Measurements from ENCODE around the gene SEMA3C.

DNA sequence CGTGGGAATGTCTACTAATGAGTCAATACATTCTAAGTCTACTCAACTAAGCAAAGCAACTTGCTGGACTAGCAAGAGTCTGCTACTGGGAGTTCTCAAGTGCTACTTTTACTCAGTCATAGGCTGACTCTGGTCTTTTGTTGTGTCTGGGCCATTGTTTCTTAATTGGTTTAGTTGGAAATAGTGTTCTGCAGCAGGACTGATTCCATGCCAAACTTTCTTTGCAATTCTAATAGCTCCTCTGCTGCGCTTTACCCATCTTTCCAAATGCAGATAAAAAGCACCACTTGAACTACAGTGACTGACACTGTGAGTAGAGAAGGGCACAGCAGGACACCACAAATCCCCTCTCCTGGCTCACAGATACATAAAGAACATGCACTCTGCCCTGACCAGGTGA lies 154.7 kb downstream of the SEMA3C start:
- no peak for TF ChIP-seq POLR2A (IDR thresholded peaks at IDR 0.05)
- TF ChIP-seq, protein P1, sequence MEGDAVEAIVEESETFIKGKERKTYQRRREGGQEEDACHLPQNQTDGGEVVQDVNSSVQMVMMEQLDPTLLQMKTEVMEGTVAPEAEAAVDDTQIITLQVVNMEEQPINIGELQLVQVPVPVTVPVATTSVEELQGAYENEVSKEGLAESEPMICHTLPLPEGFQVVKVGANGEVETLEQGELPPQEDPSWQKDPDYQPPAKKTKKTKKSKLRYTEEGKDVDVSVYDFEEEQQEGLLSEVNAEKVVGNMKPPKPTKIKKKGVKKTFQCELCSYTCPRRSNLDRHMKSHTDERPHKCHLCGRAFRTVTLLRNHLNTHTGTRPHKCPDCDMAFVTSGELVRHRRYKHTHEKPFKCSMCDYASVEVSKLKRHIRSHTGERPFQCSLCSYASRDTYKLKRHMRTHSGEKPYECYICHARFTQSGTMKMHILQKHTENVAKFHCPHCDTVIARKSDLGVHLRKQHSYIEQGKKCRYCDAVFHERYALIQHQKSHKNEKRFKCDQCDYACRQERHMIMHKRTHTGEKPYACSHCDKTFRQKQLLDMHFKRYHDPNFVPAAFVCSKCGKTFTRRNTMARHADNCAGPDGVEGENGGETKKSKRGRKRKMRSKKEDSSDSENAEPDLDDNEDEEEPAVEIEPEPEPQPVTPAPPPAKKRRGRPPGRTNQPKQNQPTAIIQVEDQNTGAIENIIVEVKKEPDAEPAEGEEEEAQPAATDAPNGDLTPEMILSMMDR (IDR thresholded peaks at IDR 0.05 in 8 of 11, conservative IDR thresholded peaks at IDR 0.05 in 3 of 11), result no peak

Data from spleen (tissue), 7 donors.